Mesodermal cell (in vitro differentiated cells): ENCODE measurements around the gene ADTRP.

Experiments used
- H3K27ac ChIP-seq: 2 replicates; pipeline ENCODE4 v1.7.0; 2013; ENCODE audit warnings: mild to moderate bottlenecking, low read depth, low read length, moderate library complexity; ENCODE audit not compliant: severe bottlenecking
- H3K36me3 ChIP-seq: 2 replicates; pipeline ENCODE4 v1.7.1; 2013; ENCODE audit warnings: mild to moderate bottlenecking, low read length, moderate library complexity; ENCODE audit not compliant: control insufficient read depth, insufficient read depth
- H3K4me1 ChIP-seq: one replicate; pipeline ENCODE4 v1.7.1; 2013; ENCODE audit warnings: mild to moderate bottlenecking, low read length; ENCODE audit not compliant: insufficient read depth, control insufficient read depth, poor library complexity, severe bottlenecking
- H3K4me3 ChIP-seq: 2 replicates; pipeline ENCODE4 v1.7.0; 2013; ENCODE audit warnings: low read length, control low read depth, mild to moderate bottlenecking; ENCODE audit not compliant: insufficient read depth, poor library complexity, severe bottlenecking; ENCODE audit errors: extremely low read depth
- H3K9me3 ChIP-seq: 2 replicates; pipeline ENCODE4 v1.7.1; 2013; ENCODE audit warnings: mild to moderate bottlenecking, low read length, moderate library complexity; ENCODE audit not compliant: control insufficient read depth
- WGBS, 2 experiments: methylation state at CpG; one replicate each; pipeline ENCODE4 v1.1.5; 2013; ENCODE audit warnings: missing lambda C conversion rate in 2 of 2; ENCODE audit not compliant: insufficient coverage in 2 of 2; 5-methylcytosine and 5-hydroxymethylcytosine counted together

The ADTRP gene

GRCh38 chr6:11812951-11813350 is 34.3 kb upstream of the ADTRP start:
- WGBS, 2 experiments = 95 to 100% methylated on average over 2 of the region's 2 CpGs
- H3K4me3 ChIP-seq = no peak overlapping the region
- no peaks in the 10 kb centered on the region for H3K9me3 ChIP-seq
- no peak overlapping the region for H3K27ac ChIP-seq
- H3K4me1 ChIP-seq = peaks cover 8% of the 10 kb centered on the region
- no peaks in the 10 kb centered on the region for H3K36me3 ChIP-seq

DNA sequence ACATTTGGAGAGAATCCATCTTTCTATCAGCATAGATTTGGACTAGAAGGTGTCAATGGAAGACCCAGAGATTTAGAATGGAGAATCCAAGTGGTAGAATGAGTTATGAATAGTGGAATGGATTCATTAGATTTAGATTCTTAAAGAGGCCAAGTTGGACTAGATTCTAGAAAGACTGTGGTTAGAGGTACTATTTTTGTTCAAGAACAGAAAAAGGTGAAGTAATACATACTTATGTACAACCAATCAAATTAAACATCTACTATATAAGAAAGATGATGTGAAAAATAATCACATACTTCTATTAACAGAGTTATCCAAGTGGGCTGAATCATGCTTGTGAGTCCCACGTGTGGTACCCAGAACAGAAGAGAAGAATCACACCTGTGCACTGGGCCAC is 33.8 kb upstream of the ADTRP start:
- 90% methylated on average over 1 of the region's 1 CpG; no CpG with 5 or more reads in 1 of the 2 experiments for WGBS, 2 experiments
- Histone ChIP-seq H3K36me3 (no peaks in the 10 kb centered on the region), H3K4me1 (peaks cover 8% of the 10 kb centered on the region), H3K4me3 (no peak overlapping the region), H3K9me3 (no peaks in the 10 kb centered on the region), H3K27ac (no peak overlapping the region)

- no peak overlapping the region for H3K27ac ChIP-seq
- no peak overlapping the region for H3K4me3 ChIP-seq
- H3K9me3 ChIP-seq = no peaks in the 10 kb centered on the region
- peaks cover 8% of the 10 kb centered on the region for H3K4me1 ChIP-seq
- no peaks in the 10 kb centered on the region for H3K36me3 ChIP-seq
- WGBS, 2 experiments = 83% methylated on average over 1 of the region's 3 CpGs; no CpG with 5 or more reads in 1 of the 2 experiments
These were observed 33.2 kb upstream of the ADTRP start for GRCh38 chr6:11811644-11812264.

- Histone ChIP-seq H3K4me3 (no peak overlapping the region), H3K27ac (no peak overlapping the region), H3K9me3 (no peaks in the 10 kb centered on the region), H3K4me1 (peaks cover 8% of the 10 kb centered on the region), H3K36me3 (no peaks in the 10 kb centered on the region)
- 90 to 100% methylated on average over 2 to 11 of the region's 12 CpGs for WGBS, 2 experiments
These were observed 32.4 kb upstream of the ADTRP start for GRCh38 chr6:11810854-11811643.

GRCh38 chr6:11810039-11810541 is 31.5 kb upstream of the ADTRP start:
- no peaks in the 10 kb centered on the region for H3K36me3 ChIP-seq
- no peaks in the 10 kb centered on the region for H3K9me3 ChIP-seq
- H3K27ac ChIP-seq = no peak overlapping the region
- WGBS, 2 experiments = 100% methylated on average over 1 of the region's 1 CpG; no CpG with 5 or more reads in 1 of the 2 experiments
- H3K4me1 ChIP-seq = peaks cover 2% of the 10 kb centered on the region
- no peak overlapping the region for H3K4me3 ChIP-seq

DNA sequence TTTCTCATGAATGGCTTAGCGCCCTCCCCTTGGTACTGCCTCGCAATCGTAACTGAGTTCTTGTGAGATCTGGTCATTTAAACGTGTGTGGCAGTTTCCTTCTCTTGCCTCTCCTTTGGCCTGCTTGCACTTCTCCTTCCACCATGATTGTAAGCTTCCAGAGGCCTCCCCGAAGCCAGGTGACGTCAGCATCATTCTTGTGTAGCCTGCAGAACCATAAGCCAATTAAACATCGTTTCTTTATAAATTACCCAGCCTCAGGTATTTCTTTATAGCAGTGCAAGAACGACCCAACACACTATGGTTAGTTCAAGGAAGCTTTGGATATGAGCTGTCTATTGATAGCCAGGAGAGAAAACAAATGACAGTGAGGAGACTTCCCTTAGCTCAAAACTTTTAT is 29.5 kb upstream of the ADTRP start:
- H3K4me3 ChIP-seq = no peak overlapping the region
- H3K27ac ChIP-seq = no peak overlapping the region
- H3K36me3 ChIP-seq = no peaks in the 10 kb centered on the region
- no peaks in the 10 kb centered on the region for H3K9me3 ChIP-seq
- peaks cover 5% of the 10 kb centered on the region for H3K4me1 ChIP-seq
- 92 to 98% methylated on average over 6 to 8 of the region's 8 CpGs for WGBS, 2 experiments

GRCh38 chr6:11806561-11807317 is 28.1 kb upstream of the ADTRP start:
- H3K27ac ChIP-seq = no peak overlapping the region
- H3K36me3 ChIP-seq = no peaks in the 10 kb centered on the region
- no peaks in the 10 kb centered on the region for H3K9me3 ChIP-seq
- H3K4me1 ChIP-seq = peaks cover 5% of the 10 kb centered on the region
- no peak overlapping the region for H3K4me3 ChIP-seq
- WGBS, 2 experiments = 92 to 95% methylated on average over 12 of the region's 15 CpGs

DNA sequence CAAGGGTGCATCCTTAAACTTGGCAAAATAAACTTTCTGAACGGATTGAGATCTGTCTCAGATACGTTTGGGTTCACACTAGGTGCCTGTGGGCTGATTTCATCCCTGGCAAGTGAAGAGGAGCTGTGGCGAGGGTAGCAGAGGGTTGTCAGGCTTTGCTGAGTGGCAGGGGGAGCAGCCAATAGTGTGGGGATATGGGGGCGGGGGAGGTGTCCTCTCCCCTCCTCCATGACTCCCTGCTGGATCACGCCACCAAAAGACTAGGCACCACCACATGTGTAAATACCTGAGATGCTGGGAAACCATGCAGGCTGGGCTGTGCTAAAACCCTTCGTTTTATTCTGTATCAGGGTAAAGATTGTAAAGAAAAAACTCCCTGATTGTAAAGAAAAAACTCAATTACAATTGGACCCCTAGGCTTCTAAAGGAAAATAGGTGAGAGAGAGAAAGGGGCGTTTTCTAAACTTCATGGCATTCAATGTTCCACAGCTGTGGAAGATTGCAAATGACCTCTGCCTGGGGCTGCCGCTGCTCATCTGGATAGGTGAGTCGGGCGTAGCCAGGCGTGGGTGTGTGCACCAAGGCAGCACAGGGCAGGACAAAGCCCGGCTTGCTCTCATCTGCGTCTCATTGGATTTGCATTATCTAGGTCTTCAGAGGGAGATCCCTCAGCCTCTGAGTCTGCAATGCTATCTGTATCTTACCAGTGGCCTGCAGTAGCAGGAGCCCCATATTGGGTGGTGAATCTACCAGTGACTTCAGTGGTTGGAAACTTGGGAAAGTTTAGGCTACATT is 26.9 kb upstream of the ADTRP start:
- peaks cover 5% of the 10 kb centered on the region for H3K4me1 ChIP-seq
- WGBS, 2 experiments = 81 to 88% methylated on average over 9 to 10 of the region's 13 CpGs
- no peaks in the 10 kb centered on the region for H3K9me3 ChIP-seq
- no peak overlapping the region for H3K27ac ChIP-seq
- no peaks in the 10 kb centered on the region for H3K36me3 ChIP-seq
- H3K4me3 ChIP-seq = no peak overlapping the region

GRCh38 chr6:11804701-11805100 is 26.1 kb upstream of the ADTRP start:
- H3K27ac ChIP-seq = no peak overlapping the region
- no peaks in the 10 kb centered on the region for H3K36me3 ChIP-seq
- WGBS, 2 experiments = 70 to 73% methylated on average over 2 to 3 of the region's 3 CpGs
- H3K4me1 ChIP-seq = peaks cover 5% of the 10 kb centered on the region
- no peak overlapping the region for H3K4me3 ChIP-seq
- no peaks in the 10 kb centered on the region for H3K9me3 ChIP-seq

DNA sequence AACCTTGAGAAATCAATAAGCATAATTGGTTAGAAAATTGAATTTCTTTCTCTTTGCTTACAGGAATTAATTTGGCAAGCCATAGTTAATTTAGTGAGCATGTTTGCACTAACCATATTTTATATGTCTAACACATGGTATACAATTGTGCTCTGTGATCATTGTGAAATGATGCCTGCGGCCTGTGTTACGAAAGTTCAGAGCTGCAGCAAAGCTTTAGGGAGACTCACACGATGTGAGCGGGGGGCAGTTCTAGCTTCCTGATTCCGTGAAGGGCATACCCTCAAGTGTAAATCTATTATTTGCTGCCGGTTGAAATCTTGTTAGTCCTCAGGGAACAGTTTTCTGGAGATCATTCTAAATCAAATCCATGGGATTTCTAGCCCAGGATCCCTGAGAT is 25.5 kb upstream of the ADTRP start:
- Histone ChIP-seq H3K36me3 (no peaks in the 10 kb centered on the region), H3K27ac (no peak overlapping the region), H3K4me1 (peaks cover 5% of the 10 kb centered on the region), H3K4me3 (no peak overlapping the region), H3K9me3 (no peaks in the 10 kb centered on the region)
- WGBS, 2 experiments = 96 to 97% methylated on average over 5 to 6 of the region's 6 CpGs
